HG03571 (cell line): ENCODE results near the gene FAM83E.

Source experiments
- ATAC-seq: cut with Tn5 transposase; IDR thresholded peaks from one replicate; pipeline ENCODE4 v1.9.1; 2021; ENCODE audit not compliant: unreplicated experiment

FAM83E gene

DNA sequence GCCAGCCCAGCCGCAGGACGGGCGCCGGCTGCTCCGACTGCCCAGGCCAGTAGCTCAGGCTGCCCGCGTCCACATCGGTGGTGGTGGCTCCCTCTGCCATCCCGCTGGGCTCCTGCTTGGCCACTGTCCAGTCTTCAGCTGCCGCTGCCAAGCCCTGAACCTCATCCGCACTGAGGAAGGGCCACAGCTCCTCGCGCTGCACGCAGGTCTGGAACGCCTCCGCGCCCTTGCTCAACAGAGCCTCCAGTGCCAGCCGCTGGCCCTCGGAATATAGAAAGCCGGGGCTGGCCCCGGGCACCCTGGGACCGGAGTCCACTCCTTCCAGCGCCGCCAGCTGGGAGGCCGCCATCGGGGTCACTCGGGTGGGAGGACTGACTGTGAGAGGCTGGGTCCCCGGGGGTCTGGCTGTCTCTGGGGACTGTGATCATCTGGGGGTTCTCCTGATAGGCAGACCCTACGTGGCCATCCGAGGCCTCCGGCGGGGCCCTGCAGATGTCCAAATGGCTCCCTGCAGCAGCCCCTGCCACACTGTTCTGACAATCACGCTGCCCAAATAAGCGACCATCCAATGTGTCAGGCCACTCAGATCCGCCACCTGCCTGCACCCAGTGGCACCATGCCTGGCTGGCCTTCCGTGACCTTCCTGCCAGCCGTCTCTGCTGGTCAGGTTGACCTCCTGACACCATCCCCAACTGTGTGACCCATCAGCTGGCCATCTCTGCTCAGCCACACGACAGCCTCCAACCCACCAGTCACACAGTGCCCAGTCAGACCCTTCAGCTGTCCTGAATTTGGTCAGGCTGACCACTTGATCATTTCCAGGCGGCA lies 1.6 kb downstream of the FAM83E start:
- no peak for ATAC-seq

DNA sequence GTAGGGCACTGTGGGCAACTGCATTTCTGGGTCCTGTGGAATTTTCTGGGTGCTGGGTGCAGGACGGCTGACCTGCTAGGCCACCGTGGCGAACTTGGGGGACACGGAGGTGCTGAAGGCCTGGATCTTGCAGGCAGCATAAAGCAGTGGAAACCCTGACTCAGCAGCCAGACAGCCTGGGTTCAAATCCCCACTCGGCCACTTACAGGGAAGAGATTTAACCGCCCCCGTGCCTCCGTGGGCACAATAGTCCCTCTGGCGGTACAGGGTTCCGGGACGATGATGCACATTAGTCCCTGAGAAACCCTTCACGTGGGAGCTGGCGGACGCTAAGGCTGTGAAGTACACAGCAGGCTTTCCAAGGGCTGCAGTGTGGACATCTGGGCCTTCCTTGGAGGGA lies 3.0 kb downstream of the FAM83E start:
- ATAC-seq = no peak

GRCh38 chr19:48609571-48610108 lies 5.2 kb downstream of the FAM83E start:
- ATAC-seq = no peak

DNA sequence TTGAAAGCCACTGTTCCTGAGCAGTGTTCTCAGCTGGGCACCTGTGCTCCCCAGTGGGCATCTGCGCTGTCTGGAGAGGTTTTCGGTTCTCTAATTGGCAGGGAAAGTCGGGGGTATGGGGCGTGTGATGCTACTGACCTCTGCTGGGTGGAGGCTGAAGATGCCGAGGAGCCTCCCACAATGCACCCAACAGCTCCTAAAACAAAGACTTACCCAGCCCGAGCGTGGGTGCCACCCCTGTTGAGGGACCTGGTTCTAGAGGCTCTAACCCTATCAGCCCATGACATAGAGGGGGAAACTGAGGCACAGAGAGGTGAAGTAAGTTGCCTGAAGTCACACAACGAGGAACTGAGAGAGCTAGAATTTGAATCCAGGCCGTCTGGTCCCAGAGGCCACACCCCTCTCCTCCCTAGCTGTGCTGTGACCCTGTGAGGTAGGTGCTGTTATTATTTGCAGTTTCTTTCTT lies 6.0 kb downstream of the FAM83E start:
- peak; percentile 47 for ATAC-seq

- no peak for ATAC-seq
Measured at GRCh38 chr19:48607359-48607755, 7.5 kb downstream of the FAM83E start.

DNA sequence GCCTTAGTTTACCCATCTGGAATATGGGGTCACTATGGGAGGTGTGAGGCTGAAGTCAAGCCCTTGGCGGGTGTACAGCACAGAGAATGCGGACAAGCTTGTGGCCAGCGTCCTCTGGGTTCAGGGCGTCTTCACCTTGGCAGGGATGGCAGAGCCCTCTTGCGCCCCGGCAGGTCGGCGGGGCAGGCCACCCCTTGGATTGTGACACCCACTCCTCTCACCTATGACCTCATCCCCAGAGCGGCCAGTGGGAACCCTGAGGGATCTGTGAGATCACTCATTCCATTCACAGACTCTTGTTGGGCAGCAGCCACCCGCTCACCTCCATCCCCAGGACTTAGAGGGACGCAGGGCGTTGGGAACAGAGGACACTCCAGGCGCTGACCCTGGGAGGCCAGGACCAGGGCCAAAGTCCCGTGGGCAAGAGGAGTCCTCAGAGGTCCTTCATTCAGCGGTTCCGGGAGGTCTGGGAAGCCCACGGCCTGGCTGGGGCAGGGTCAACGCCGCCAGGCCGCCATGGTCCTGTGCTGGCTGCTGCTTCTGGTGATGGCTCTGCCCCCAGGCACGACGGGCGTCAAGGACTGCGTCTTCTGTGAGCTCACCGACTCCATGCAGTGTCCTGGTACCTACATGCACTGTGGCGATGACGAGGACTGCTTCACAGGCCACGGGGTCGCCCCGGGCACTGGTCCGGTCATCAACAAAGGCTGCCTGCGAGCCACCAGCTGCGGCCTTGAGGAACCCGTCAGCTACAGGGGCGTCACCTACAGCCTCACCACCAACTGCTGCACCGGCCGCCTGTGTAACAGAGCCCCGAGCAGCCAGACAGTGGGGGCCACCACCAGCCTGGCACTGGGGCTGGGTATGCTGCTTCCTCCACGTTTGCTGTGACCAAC lies 8.2 kb downstream of the FAM83E start, which contains the start of gene SPACA4:
Gene SPACA4, plus strand, starts transcription at position 280 of the 896 bp plus-strand sequence. Its CDS starts 237 bp downstream, at position 517.
- ATAC-seq = no peak

- ATAC-seq = no peak
Measured at GRCh38 chr19:48603850-48604249, 11.0 kb downstream of the FAM83E start.

DNA sequence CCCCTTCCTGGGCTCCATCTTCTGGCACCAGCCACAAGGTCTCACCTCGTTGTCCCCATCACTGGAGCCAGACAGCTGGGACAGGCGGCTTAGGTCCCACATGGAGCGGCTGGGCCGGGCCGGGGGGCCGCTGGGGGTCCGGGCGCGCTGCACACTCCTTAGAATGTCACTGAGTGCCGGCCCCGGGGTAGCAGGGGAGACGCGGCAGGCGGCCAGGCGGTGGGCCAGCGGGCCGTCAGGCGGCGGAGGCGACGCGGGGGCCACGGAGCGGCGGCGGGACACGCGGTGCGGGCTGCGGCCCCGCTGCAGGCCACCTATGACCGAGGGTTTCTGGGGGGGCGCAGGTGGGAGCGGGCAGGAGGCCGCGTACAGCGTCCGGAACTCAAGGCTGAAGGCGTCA lies 11.4 kb downstream of the FAM83E start:
- no peak for ATAC-seq

- no peak for ATAC-seq
Measured at GRCh38 chr19:48603001-48603400, 11.9 kb downstream of the FAM83E start.

DNA sequence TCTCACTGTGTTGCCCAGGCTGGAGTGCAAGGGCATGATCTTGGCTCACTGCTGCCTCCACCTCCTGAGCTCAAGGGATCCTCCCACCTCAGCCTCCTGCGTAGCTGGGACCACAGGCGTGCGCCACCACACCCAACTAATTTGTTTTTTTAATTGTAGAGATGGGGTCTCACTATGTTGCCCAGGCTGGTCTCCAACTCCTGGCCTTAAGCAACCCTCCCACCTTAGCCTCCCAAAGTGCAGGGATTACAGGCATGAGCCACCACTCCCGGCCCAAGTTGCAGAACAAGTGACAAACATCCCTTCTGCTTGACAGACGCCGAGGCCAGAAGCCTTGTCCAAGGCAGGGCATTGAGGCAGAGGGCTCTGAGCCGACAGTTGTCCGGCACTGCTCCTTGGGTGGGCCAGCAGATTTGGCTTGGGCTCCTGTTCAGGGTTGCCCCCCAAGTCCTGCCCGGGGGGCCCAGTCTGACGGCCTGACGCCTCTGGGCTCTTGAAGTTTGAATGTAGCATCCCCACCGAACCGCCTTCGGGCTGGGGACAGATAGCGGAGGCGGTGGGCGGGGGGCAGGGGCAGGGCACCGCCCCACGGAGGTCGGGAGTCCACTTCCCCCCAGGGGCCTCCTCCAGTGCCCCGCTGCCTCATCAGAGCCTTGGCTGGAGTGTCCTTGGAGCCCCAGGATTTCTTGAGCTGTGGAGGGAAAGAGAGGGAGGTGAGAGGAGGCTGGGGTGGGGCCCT lies 14.0 kb downstream of the FAM83E start:
- ATAC-seq = no peak

- no peak for ATAC-seq
Measured at GRCh38 chr19:48598996-48599700, 15.7 kb downstream of the FAM83E start.

- ATAC-seq = no peak
Measured at GRCh38 chr19:48596679-48597465, 18.0 kb downstream of the FAM83E start.

GRCh38 chr19:48596237-48596636 lies 18.6 kb downstream of the FAM83E start:
- ATAC-seq = no peak

- ATAC-seq = no peak
Measured at GRCh38 chr19:48595833-48596232, 19.0 kb downstream of the FAM83E start.

DNA sequence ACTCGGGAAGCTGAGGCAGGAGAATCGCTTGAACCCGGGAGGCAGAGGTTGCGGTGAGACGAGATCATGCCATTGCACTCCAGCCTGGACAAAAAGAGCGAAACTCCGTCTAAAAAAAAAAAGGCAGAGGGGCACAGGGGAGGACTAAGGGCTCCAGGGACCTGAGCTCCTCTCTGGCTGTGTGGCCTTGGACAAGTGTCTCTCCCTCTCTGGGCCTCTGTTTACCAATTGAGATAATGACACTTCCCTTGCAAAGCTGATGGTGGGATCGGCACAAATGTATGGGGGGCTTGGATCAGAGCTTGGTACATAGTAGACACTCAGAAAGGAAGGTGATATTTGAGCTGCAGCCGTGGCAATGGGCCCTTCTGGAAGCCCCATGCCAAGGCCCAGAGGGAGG lies 19.7 kb downstream of the FAM83E start:
- no peak for ATAC-seq

- no peak for ATAC-seq
Measured at GRCh38 chr19:48591021-48591420, 23.9 kb downstream of the FAM83E start.

DNA sequence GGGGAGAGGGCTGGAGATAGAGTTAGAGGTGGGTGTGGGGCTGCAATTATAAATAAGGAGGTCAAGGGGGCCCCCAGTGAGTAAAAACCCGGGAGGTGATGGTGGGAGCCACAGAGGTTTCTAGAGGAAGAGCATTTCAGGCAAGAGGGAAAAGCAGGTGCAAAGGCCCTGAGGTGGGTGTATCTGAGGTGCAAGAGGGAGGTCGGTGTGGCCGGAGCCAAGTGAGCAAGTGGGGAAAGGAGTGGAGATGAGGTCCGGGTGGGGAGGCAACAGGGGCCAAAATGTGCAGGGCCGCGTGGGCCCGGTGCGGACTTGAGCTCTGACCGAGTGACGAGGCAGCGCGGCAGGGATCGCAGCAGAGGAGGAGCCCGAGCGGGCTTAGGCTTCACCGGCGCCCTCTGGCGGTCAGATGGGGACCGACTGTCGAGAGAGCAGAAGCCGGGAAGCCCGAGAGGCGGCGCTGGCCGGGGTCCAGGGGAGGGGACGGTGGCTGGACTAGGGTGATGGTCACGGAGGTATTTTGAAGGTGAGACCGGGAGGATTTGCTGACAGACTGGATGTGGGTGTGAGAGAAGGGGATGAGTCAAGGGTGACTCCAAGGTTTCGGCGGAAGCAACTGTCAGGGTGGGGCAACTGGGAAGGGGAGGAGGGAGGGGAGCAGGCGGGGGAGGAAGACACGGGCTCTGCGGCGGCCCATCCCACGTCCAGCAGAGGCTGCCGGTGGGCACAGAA lies 26.0 kb downstream of the FAM83E start:
- no peak for ATAC-seq

GRCh38 chr19:48587387-48587786 lies 27.5 kb downstream of the FAM83E start:
- ATAC-seq = no peak

- ATAC-seq = no peak
Measured at GRCh38 chr19:48582168-48582567, 32.7 kb downstream of the FAM83E start.
